ENCODE results near the gene SQSTM1.
A peak's percentile ranks its signal among the peaks of the same experiment; 100 is the strongest.

SQSTM1 gene

GRCh38 chr5:179803651-179804554, 16.8 kb upstream of the SQSTM1 start:
- in situ Hi-C loops (cut with HindIII; ENCODE audit: low pct_unique_long_range_greater_than_20kb, low sequenced_read_pairs): no loop called here
- DNase-seq (ENCODE audit: low read depth in 1 of 2, low spot score in 1 of 2): no peak
- TF ChIP-seq JUND (IDR thresholded peaks at IDR 0.05; ENCODE audit: low read depth): no peak

GRCh38 chr5:179804555-179804947, 16.2 kb upstream of the SQSTM1 start:
- TF ChIP-seq JUND (IDR thresholded peaks at IDR 0.05; ENCODE audit: low read depth): no peak
- in situ Hi-C loops (cut with HindIII; ENCODE audit: low pct_unique_long_range_greater_than_20kb, low sequenced_read_pairs): no loop called here
- DNase-seq (ENCODE audit: low read depth in 1 of 2, low spot score in 1 of 2): no peak

DNA sequence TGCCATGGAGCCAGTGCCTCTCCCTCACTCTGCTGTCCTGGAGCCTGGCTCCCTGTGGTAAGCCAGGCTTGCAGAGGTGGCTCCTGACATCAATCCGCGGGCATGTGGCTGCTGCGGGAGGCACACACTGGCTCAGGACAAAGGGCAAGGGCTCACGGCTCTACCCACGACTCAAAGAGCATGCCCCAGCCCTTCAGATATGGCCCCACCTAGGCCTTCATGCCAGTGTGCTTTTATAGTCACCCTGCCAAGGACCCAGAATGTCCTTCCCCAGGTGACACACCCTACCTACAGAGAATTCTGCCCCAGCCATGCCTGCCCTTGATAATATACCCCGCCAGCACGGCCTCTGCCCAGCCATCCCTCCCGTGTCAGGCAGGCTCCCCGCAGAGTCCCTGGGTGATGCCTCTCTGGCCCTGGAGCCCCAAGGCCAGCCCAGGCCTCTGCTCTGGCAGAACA, 15.6 kb upstream of the SQSTM1 start:
- in situ Hi-C loops (cut with HindIII; ENCODE audit: low pct_unique_long_range_greater_than_20kb, low sequenced_read_pairs): no loop called here
- TF ChIP-seq JUND (IDR thresholded peaks at IDR 0.05; ENCODE audit: low read depth): no peak
- no peak for DNase-seq (ENCODE audit: low read depth in 1 of 2, low spot score in 1 of 2)

DNA sequence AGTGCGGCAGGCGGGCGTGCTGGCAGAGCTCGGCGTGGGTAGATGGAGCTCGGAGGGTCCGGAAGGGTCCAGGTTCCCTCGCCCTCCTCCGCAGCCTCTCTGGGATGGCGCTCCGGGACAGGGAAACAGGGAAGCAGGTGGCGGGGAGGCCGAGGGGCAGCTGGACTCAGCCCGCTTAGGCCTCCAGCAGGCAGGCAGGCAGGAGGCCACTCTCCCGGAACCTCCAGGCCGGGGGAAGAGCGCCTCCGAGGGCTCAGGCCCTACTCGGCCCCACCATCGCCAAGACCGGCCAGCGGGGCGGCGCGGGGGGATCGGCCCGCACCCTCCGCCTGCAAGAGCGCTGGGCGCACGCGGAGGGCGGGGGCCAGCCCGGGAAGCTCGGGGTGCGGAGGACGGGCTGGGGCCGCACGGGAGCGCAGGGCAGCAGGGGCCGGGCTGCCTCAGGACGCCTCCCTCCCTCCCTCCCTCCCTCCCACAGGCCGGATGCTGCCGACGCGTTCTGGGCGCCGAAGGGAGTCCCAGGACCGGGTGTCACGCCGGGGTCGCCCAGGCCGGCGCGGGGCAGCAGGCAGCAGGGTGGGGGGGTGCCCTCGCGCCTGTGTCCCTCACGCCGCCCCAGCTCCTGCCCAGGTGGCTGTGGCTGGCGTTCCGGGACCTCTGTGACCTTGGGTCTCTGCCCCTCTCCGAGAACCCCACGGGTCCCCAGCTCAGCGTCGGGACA, 15.0 kb upstream of the SQSTM1 start:
- in situ Hi-C loops (cut with HindIII; ENCODE audit: low pct_unique_long_range_greater_than_20kb, low sequenced_read_pairs): no loop called here
- TF ChIP-seq JUND (IDR thresholded peaks at IDR 0.05; ENCODE audit: low read depth): no peak
- DNase-seq (ENCODE audit: low read depth in 1 of 2, low spot score in 1 of 2): peak; percentile 57 to 81

- in situ Hi-C loops (cut with HindIII; ENCODE audit: low pct_unique_long_range_greater_than_20kb, low sequenced_read_pairs): no loop called here
- peak; percentile 85 to 92 for DNase-seq (ENCODE audit: low read depth in 1 of 2, low spot score in 1 of 2)
Observed at GRCh38 chr5:179806250-179807048, 14.3 kb upstream of the SQSTM1 start, which contains the start of gene MGAT4B. Gene MGAT4B (minus strand): TSS chr5:179806866. CDS start chr5:179806583, 283 bp downstream.

DNA sequence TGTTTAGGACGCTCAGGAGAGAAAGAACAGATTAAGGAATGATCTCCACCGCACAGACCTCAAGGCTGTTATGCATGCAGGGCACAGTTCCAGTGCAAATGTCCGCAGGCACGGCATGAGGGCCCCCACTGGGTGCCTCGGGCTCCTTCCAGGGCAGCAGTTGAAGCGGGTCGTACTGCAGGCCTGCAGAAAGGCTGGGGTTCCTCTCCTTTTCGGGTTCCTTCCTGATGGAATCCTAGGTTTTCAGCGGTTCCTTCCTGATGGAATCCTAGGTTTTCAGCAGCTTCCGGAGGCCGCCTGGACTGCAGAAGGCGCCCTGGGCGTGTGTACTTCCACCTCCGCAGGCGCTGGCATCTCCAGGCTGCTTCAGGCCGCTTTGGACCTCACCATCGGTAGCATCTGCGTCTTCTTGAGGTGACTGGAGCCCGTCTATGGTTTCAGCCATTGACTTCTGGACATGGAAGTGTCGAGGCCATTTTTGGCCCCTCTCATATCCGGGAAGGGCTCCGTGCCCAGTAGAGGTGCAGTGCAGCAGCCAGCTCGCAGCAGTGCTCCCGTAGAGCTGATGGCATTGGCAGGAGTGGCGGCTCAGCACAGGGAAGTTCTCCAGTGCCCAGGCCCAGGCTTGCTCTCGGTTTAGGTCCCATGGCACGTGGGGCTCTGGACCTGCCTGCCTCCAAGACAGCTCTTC, 8.4 kb upstream of the SQSTM1 start:
- in situ Hi-C loops (cut with HindIII; ENCODE audit: low pct_unique_long_range_greater_than_20kb, low sequenced_read_pairs): no loop called here
- no peak for TF ChIP-seq JUND (IDR thresholded peaks at IDR 0.05; ENCODE audit: low read depth)
- DNase-seq (ENCODE audit: low read depth in 1 of 2, low spot score in 1 of 2): no peak

More at GRCh38 chr5:179806250-179807048, 14.3 kb upstream of the SQSTM1 start, which contains the start of gene MGAT4B:
- TF ChIP-seq JUND (IDR thresholded peaks at IDR 0.05; ENCODE audit: low read depth): no peak

GRCh38 chr5:179812997-179813607, 7.6 kb upstream of the SQSTM1 start:
- no peak for TF ChIP-seq JUND (IDR thresholded peaks at IDR 0.05; ENCODE audit: low read depth)
- in situ Hi-C loops (cut with HindIII; ENCODE audit: low pct_unique_long_range_greater_than_20kb, low sequenced_read_pairs): no loop called here
- no peak for DNase-seq (ENCODE audit: low read depth in 1 of 2, low spot score in 1 of 2)

DNA sequence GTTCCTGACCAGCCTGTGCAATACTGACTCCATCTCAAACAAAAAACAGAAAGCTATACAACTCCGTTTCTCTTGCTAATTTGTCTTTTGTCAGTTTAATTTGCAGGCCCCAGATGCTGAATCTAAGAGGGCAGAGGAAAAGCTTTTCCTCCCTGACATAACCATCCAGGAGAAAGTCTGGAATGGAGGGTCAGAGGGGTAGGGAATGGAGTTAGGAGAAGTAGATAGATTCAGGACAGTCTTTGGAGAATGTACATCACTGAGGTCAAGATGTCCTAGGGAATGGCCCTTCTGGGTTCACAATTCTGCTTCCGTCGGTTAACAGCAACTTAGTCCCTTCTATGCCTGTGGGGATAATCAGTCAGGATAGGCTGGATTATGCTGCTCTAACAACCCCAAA, 6.6 kb upstream of the SQSTM1 start:
- DNase-seq (ENCODE audit: low read depth in 1 of 2, low spot score in 1 of 2): no peak
- in situ Hi-C loops (cut with HindIII; ENCODE audit: low pct_unique_long_range_greater_than_20kb, low sequenced_read_pairs): no loop called here

DNA sequence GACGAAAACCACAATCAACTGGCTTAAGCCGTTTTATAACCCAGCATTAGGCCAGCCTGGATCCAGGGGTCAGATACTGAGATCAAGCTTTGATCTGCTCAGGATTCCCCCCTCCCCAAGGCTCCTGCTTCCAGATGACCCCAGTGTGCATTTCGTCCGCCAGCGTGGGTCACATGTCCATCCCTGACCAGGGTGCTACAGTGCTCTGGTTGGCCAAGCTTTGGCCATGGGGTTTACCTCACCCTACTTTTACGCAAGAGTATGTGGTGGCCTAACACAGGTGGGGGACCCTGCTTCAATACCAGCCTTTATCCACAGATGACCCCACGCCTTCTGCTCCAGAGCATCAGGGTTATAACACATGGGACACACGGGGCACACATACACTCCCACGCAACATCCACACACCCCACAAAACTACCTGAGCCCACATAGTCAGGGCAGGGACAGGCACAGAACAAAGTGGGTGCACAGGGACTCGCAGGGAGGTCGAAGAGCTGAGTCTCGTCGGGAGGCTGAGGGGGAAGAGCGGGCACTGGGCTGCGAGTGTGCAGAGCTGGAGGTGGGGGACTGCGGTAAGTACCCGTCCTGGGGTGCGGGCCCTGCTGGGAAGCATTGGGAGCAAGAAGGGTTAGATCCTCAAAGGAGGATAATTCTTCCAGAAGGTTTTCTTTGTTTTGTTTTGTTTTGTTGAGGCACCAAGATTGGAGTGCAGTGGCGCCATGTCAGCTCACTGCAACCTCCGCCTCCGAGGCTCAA, 5.0 kb upstream of the SQSTM1 start:
- DNase-seq (ENCODE audit: low read depth in 1 of 2, low spot score in 1 of 2): no peak
- no peak for TF ChIP-seq JUND (IDR thresholded peaks at IDR 0.05; ENCODE audit: low read depth)
- in situ Hi-C loops (cut with HindIII; ENCODE audit: low pct_unique_long_range_greater_than_20kb, low sequenced_read_pairs): no loop called here

More for the DNA sequence above, 6.6 kb upstream of the SQSTM1 start:
- TF ChIP-seq JUND (IDR thresholded peaks at IDR 0.05; ENCODE audit: low read depth): no peak

DNA sequence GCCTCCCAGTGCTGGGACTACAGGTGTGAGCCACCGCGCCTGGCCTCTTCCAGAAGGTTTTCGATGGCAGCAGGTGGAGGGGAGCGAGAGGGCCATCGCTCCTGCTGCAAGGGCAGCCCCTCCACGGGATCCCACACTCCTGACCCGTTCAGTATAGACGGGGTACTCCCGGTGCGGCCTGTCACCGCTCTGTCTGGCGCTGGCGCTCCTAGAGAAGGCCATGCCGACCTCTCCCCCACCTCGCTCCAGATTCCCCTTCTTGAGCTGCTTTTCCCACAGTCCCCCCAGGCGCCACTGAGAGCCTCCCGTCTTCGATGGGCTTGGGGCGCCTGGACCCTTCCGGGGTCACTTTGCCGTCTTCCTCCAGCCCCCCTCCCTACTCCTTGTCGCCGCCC, 4.3 kb upstream of the SQSTM1 start:
- TF ChIP-seq JUND (IDR thresholded peaks at IDR 0.05; ENCODE audit: low read depth): no peak
- no peak for DNase-seq (ENCODE audit: low read depth in 1 of 2, low spot score in 1 of 2)
- in situ Hi-C loops (cut with HindIII; ENCODE audit: low pct_unique_long_range_greater_than_20kb, low sequenced_read_pairs): no loop called here

Measured in T47D (cell line).